ENCODE measurements around the gene P2RY10. TPM values are rescaled to one million over a fixed set of nuclear protein-coding genes. Genes with fewer than 3 reads are reported as not detected.

Gene P2RY10
- total RNA-seq, 1 experiment from 2014 or later, result not detected

GRCh38 chrX:78931814-78932213, 13.4 kb upstream of the P2RY10 start:
- H3K9ac ChIP-seq (ENCODE audit: low read length), result no peak overlapping the region
- ChIA-PET RAD21 (ENCODE audit: low non-redundant PET in 1 of 2, low total read pairs in 2 of 2, uncharacterized antibody in 2 of 2, unreplicated experiment in 2 of 2) (no interaction called here), POLR2A (no interaction called here), CTCF (no interaction called here)
- no peaks in the 10 kb centered on the region for H3K27me3 ChIP-seq (ENCODE audit: insufficient read depth, low read length)
- no peak overlapping the region for H2AFZ ChIP-seq (ENCODE audit: low read depth, low read length, poor library complexity, severe bottlenecking)
- no peaks in the 10 kb centered on the region for H3K9me2 ChIP-seq (ENCODE audit: insufficient read depth)
- no TSS peak for BruUV-seq (replicated peaks)
- TF ChIP-seq REST (IDR thresholded peaks at IDR 0.05; ENCODE audit: low read depth) (no peak), SRF (IDR thresholded peaks at IDR 0.05; ENCODE audit: low read depth) (no peak), RAD21 (IDR thresholded peaks at IDR 0.05; ENCODE audit: low read depth) (no peak), SP1 (IDR thresholded peaks at IDR 0.05; ENCODE audit: low read depth) (no peak), POLR2A (IDR thresholded peaks at IDR 0.05; ENCODE audit: borderline replicate concordance, extremely low read depth, insufficient read depth, insufficient read length) (no peak), EZH2 (IDR thresholded peaks at IDR 0.05) (no peak), POLR2AphosphoS5 (IDR thresholded peaks at IDR 0.05; ENCODE audit: low read depth, low read length) (no peak), EGR1 (IDR thresholded peaks at IDR 0.05; ENCODE audit: low read depth) (no peak), YY1 (IDR thresholded peaks at IDR 0.05; ENCODE audit: extremely low read depth, insufficient replicate concordance, low read depth, low read length) (no peak), ELF1 (IDR thresholded peaks at IDR 0.05; ENCODE audit: borderline replicate concordance, low read depth) (no peak), ZFX (IDR thresholded peaks at IDR 0.05) (no peak), FOSL1 (IDR thresholded peaks at IDR 0.05; ENCODE audit: low read depth) (no peak), ZNF274 (IDR thresholded peaks at IDR 0.05; ENCODE audit: low read depth, low read length) (no peak), SIN3A (IDR thresholded peaks at IDR 0.05; ENCODE audit: low read depth) (no peak)
- TF ChIP-seq, protein P1, sequence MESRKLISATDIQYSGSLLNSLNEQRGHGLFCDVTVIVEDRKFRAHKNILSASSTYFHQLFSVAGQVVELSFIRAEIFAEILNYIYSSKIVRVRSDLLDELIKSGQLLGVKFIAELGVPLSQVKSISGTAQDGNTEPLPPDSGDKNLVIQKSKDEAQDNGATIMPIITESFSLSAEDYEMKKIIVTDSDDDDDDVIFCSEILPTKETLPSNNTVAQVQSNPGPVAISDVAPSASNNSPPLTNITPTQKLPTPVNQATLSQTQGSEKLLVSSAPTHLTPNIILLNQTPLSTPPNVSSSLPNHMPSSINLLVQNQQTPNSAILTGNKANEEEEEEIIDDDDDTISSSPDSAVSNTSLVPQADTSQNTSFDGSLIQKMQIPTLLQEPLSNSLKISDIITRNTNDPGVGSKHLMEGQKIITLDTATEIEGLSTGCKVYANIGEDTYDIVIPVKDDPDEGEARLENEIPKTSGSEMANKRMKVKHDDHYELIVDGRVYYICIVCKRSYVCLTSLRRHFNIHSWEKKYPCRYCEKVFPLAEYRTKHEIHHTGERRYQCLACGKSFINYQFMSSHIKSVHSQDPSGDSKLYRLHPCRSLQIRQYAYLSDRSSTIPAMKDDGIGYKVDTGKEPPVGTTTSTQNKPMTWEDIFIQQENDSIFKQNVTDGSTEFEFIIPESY (IDR thresholded peaks at IDR 0.05; ENCODE audit: extremely low read depth, insufficient replicate concordance, low read length), result no peak
- TF ChIP-seq, protein P2, sequence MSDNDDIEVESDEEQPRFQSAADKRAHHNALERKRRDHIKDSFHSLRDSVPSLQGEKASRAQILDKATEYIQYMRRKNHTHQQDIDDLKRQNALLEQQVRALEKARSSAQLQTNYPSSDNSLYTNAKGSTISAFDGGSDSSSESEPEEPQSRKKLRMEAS (IDR thresholded peaks at IDR 0.05), result no peak
- no peaks in the 10 kb centered on the region for H3K9me3 ChIP-seq (ENCODE audit: control insufficient read depth in 1 of 2, insufficient read depth in 1 of 2, low read depth in 1 of 2, low read length in 2 of 2)
- H4K20me1 ChIP-seq (ENCODE audit: insufficient read depth), result no peaks in the 10 kb centered on the region
- no peak for DNase-seq (ENCODE audit: low read depth, low spot score)
- no peaks in the 10 kb centered on the region for H3K36me3 ChIP-seq (ENCODE audit: control insufficient read depth in 1 of 2, insufficient read depth in 2 of 2, low read length in 2 of 2)
- H3K4me2 ChIP-seq (ENCODE audit: low read length), result no peak overlapping the region
- no peak overlapping the region for H3K27ac ChIP-seq (ENCODE audit: low read depth, low read length)
- intact Hi-C loops (cut with micrococcal nuclease), result no loop called here
- no peak overlapping the region for H3K4me3 ChIP-seq (replicated peaks in 1 of 2; ENCODE audit: low read depth in 1 of 2, low read length in 2 of 2)
- ATAC-seq, result no peak
- no peaks in the 10 kb centered on the region for H3K4me1 ChIP-seq (ENCODE audit: control insufficient read depth in 1 of 2, insufficient read depth in 2 of 2, low read length in 2 of 2)
- no peaks in the 10 kb centered on the region for H3K79me2 ChIP-seq (ENCODE audit: insufficient read depth, low read length)
